Measurements from ENCODE around the gene CGB2.
"Not testable (repeated sequence)": the region's sequence is repeated elsewhere in the genome, so short reads cannot be mapped to it uniquely, and the experiment has no call there.

CGB2 gene

GRCh38 chr19:49031642-49032301 lies at the start of gene CGB2:
Gene CGB2, plus strand, starts transcription at chr19:49031890. Its CDS starts 206 bp downstream, at chr19:49032096.
- in situ Hi-C loops (cut with MboI; ENCODE audit: low sequenced_read_pairs) = not testable (repeated sequence)

GRCh38 chr19:48982280-48982679 lies 49.4 kb upstream of the CGB2 start:
- in situ Hi-C loops (cut with MboI; ENCODE audit: low sequenced_read_pairs) = no loop called here

GRCh38 chr19:48985711-48986110 lies 46.0 kb upstream of the CGB2 start:
- in situ Hi-C loops (cut with MboI; ENCODE audit: low sequenced_read_pairs) = no loop called here

- in situ Hi-C loops (cut with MboI; ENCODE audit: low sequenced_read_pairs) = no loop called here
Observed at GRCh38 chr19:48986211-48986610, 45.5 kb upstream of the CGB2 start.

GRCh38 chr19:48987323-48987722 lies 44.4 kb upstream of the CGB2 start:
- in situ Hi-C loops (cut with MboI; ENCODE audit: low sequenced_read_pairs) = no loop called here

GRCh38 chr19:48988286-48988685 lies 43.4 kb upstream of the CGB2 start:
- in situ Hi-C loops (cut with MboI; ENCODE audit: low sequenced_read_pairs) = no loop called here

GRCh38 chr19:48988860-48989259 lies 42.8 kb upstream of the CGB2 start:
- in situ Hi-C loops (cut with MboI; ENCODE audit: low sequenced_read_pairs) = no loop called here

GRCh38 chr19:48989701-48990291 lies 41.9 kb upstream of the CGB2 start:
- in situ Hi-C loops (cut with MboI; ENCODE audit: low sequenced_read_pairs) = no loop called here

GRCh38 chr19:48990400-48990799 lies 41.3 kb upstream of the CGB2 start:
- in situ Hi-C loops (cut with MboI; ENCODE audit: low sequenced_read_pairs) = no loop called here

- in situ Hi-C loops (cut with MboI; ENCODE audit: low sequenced_read_pairs) = no loop called here
Observed at GRCh38 chr19:48991011-48991609, 40.6 kb upstream of the CGB2 start.

GRCh38 chr19:48991873-48992580 lies 39.7 kb upstream of the CGB2 start:
- in situ Hi-C loops (cut with MboI; ENCODE audit: low sequenced_read_pairs) = no loop called here

GRCh38 chr19:48992581-48993174 lies 39.0 kb upstream of the CGB2 start:
- in situ Hi-C loops (cut with MboI; ENCODE audit: low sequenced_read_pairs) = no loop called here

- in situ Hi-C loops (cut with MboI; ENCODE audit: low sequenced_read_pairs) = no loop called here
Observed at GRCh38 chr19:48993175-48994034, 38.3 kb upstream of the CGB2 start, which contains the start of the genes GYS1 and RUVBL2. Gene GYS1, minus strand, starts transcription at chr19:48993309. Its CDS starts 197 bp downstream, at chr19:48993112. Gene RUVBL2, plus strand, starts transcription at chr19:48993887. Its CDS starts 25 bp downstream, at chr19:48993912.

- in situ Hi-C loops (cut with MboI; ENCODE audit: low sequenced_read_pairs) = no loop called here
Observed at GRCh38 chr19:48994035-48994386, 37.7 kb upstream of the CGB2 start.

GRCh38 chr19:48997972-48998371 lies 33.7 kb upstream of the CGB2 start:
- in situ Hi-C loops (cut with MboI; ENCODE audit: low sequenced_read_pairs) = no loop called here

GRCh38 chr19:48999481-49000325 lies 32.0 kb upstream of the CGB2 start:
- in situ Hi-C loops (cut with MboI; ENCODE audit: low sequenced_read_pairs) = no loop called here

- in situ Hi-C loops (cut with MboI; ENCODE audit: low sequenced_read_pairs) = no loop called here
Observed at GRCh38 chr19:49004133-49004532, 27.6 kb upstream of the CGB2 start.

- in situ Hi-C loops (cut with MboI; ENCODE audit: low sequenced_read_pairs) = no loop called here
Observed at GRCh38 chr19:49004964-49005614, 26.6 kb upstream of the CGB2 start.

- in situ Hi-C loops (cut with MboI; ENCODE audit: low sequenced_read_pairs) = no loop called here
Observed at GRCh38 chr19:49006905-49007304, 24.8 kb upstream of the CGB2 start.
